H1 (cell line): ENCODE results near the gene EPS8L1. TPM values are rescaled to one million over a fixed set of nuclear protein-coding genes. Genes with fewer than 3 reads are reported as not detected.
"Not testable (repeated sequence)": the region's sequence is repeated elsewhere in the genome, so short reads cannot be mapped to it uniquely, and the experiment has no call there.

Source experiments
- CTCF ChIA-PET: fragments of 300-600 bp; sonication (Branson Sonifier 250); formaldehyde crosslinking; loops from one replicate; lab custom pipeline; 2021; ENCODE audit not compliant: partially characterized antibody; lab: Charles Lee
- POLR2A ChIA-PET: fragments of 300-600 bp; sonication (Branson Sonifier 250); formaldehyde crosslinking; loops from one replicate; lab custom pipeline; 2021; ENCODE audit warnings: inconsistent platforms; ENCODE audit not compliant: partially characterized antibody; lab: Charles Lee
- DNase-seq, 2 experiments: peaks; one replicate each; pipeline versions ENCODE4 v3.0.0 to v3.0.0-alpha.2; 2010 to 2022; ENCODE audit warnings: low spot score in 2 of 2, low read depth in 1 of 2, mixed read lengths in 1 of 2
- FAIRE-seq: peaks from 2 replicates; lab custom pipeline; 2011; peaks lifted over from hg19 to GRCh38; lab: Jason Lieb, UNC
- H2AFZ ChIP-seq: 2 replicates; pipeline ENCODE4 v1.8.1; 2012; ENCODE audit warnings: low read length, inconsistent platforms
- H2AK5ac ChIP-seq: 2 replicates; pipeline ENCODE4 v1.6.1; 2013; ENCODE audit warnings: low read depth, low read length
- H2BK120ac ChIP-seq: replicated peaks from 2 replicates; pipeline ENCODE3; 2013; ENCODE audit warnings: low read depth, low read length, inconsistent platforms
- H2BK12ac ChIP-seq: 2 replicates; pipeline ENCODE4 v1.6.1; 2013; ENCODE audit warnings: low read depth, low read length
- H2BK15ac ChIP-seq: 2 replicates; pipeline ENCODE4 v1.6.1; 2013; ENCODE audit warnings: low read length
- H2BK20ac ChIP-seq: 2 replicates; pipeline ENCODE4 v1.6.1; 2013; ENCODE audit warnings: low read length
- H2BK5ac ChIP-seq: 2 replicates; pipeline ENCODE4 v1.6.1; 2013; ENCODE audit warnings: low read depth, low read length
- H3K14ac ChIP-seq: 2 replicates; pipeline ENCODE4 v1.6.1; 2013; ENCODE audit warnings: inconsistent platforms; ENCODE audit not compliant: insufficient read length
- H3K18ac ChIP-seq: 2 replicates; pipeline ENCODE4 v1.6.1; 2013; ENCODE audit warnings: low read length; ENCODE audit errors: extremely low read depth
- H3K23ac ChIP-seq: 2 replicates; pipeline ENCODE4 v1.6.1; 2013; ENCODE audit warnings: inconsistent platforms; ENCODE audit not compliant: insufficient read length
- H3K23me2 ChIP-seq: 2 replicates; pipeline ENCODE4 v1.6.1; 2013; ENCODE audit warnings: low read depth, low read length
- H3K27ac ChIP-seq: 2 replicates; pipeline ENCODE4 v1.6.1; 2011; ENCODE audit warnings: low read depth, low read length, inconsistent platforms
- H3K27me3 ChIP-seq, 4 experiments: replicated peaks in 1 of 4; 1 replicate in 1 of 4; 2 replicates in 3 of 4; pipeline versions ENCODE4 v1.6.1 to v1.8.1; 2011 to 2013; ENCODE audit warnings: low read length in 3 of 4, mild to moderate bottlenecking in 3 of 4, inconsistent platforms in 2 of 4, mixed read lengths in 2 of 4, moderate library complexity in 1 of 4; ENCODE audit not compliant: control insufficient read depth in 3 of 4, insufficient read depth in 3 of 4; ENCODE audit errors: extremely low read depth in 1 of 4
- H3K36me3 ChIP-seq, 4 experiments: 2 replicates each; pipeline versions ENCODE4 v1.6.1 to v1.8.1; 2011 to 2013; ENCODE audit warnings: mild to moderate bottlenecking in 4 of 4, low read length in 3 of 4, moderate library complexity in 2 of 4, control low read depth in 1 of 4, inconsistent platforms in 1 of 4; ENCODE audit not compliant: insufficient read depth in 4 of 4, control insufficient read depth in 2 of 4
- H3K4ac ChIP-seq: replicated peaks from 2 replicates; pipeline ENCODE3; 2013; ENCODE audit warnings: low read length, low read depth, mixed read lengths, inconsistent platforms; ENCODE audit not compliant: insufficient read length
- H3K4me1 ChIP-seq, 4 experiments: replicated peaks in 1 of 4; 1 replicate in 1 of 4; 2 replicates in 3 of 4; pipeline versions ENCODE4 v1.6.1 to v1.8.1; 2011 to 2013; ENCODE audit warnings: low read length in 3 of 4, inconsistent platforms in 2 of 4, mixed read lengths in 1 of 4; ENCODE audit not compliant: insufficient read depth in 4 of 4, control insufficient read depth in 3 of 4
- H3K4me2 ChIP-seq, 2 experiments: 2 replicates each; pipeline versions ENCODE4 v1.6.1 to v1.8.1; 2011 to 2013; ENCODE audit warnings: low read depth in 2 of 2, low read length in 2 of 2, control low read depth in 1 of 2, inconsistent platforms in 1 of 2, mild to moderate bottlenecking in 1 of 2; ENCODE audit not compliant: insufficient read depth in 1 of 2
- H3K4me3 ChIP-seq, 4 experiments: fragments of 200-600, 300-600 bp in 1 of 4; sonication (generic), shearing (Covaris generic), sonication (Bioruptor Twin) in 1 of 4; 2 replicates each; pipeline versions ENCODE4 v1.5.1 to v1.8.1; 2011 to 2016; ENCODE audit warnings: low read length in 4 of 4, low read depth in 3 of 4, control low read depth in 2 of 4, inconsistent platforms in 2 of 4, mild to moderate bottlenecking in 2 of 4, mixed read lengths in 1 of 4, moderate library complexity in 1 of 4; ENCODE audit not compliant: insufficient read depth in 2 of 4; ENCODE audit errors: extremely low read depth in 1 of 4
- H3K56ac ChIP-seq: replicated peaks from 2 replicates; pipeline ENCODE3; 2013; ENCODE audit warnings: low read depth, mild to moderate bottlenecking, mixed read lengths, low read length, inconsistent platforms; ENCODE audit not compliant: insufficient read length
- H3K79me1 ChIP-seq: 2 replicates; pipeline ENCODE4 v1.6.1; 2013; ENCODE audit warnings: low read depth, low read length, control low read depth
- H3K79me2 ChIP-seq, 2 experiments: 2 replicates each; pipeline versions ENCODE4 v1.6.1 to v1.8.1; 2012 to 2013; ENCODE audit warnings: low read length in 2 of 2, mild to moderate bottlenecking in 2 of 2, inconsistent platforms in 1 of 2; ENCODE audit not compliant: insufficient read depth in 2 of 2, control insufficient read depth in 1 of 2
- H3K9ac ChIP-seq, 4 experiments: replicated peaks in 1 of 4; 1 replicate in 1 of 4; 2 replicates in 3 of 4; pipeline versions ENCODE4 v1.6.1 to v1.8.1; 2011 to 2013; ENCODE audit warnings: low read depth in 3 of 4, low read length in 3 of 4, control low read depth in 2 of 4, mild to moderate bottlenecking in 2 of 4, moderate library complexity in 2 of 4, inconsistent platforms in 1 of 4; ENCODE audit errors: extremely low read depth in 1 of 4
- H3K9me3 ChIP-seq, 2 experiments: 2 replicates each; pipeline versions ENCODE4 v1.6.1 to v1.8.1; 2012 to 2013; ENCODE audit warnings: mild to moderate bottlenecking in 2 of 2, moderate library complexity in 2 of 2, control low read depth in 1 of 2, inconsistent platforms in 1 of 2, low read depth in 1 of 2, low read length in 1 of 2, mixed read lengths in 1 of 2; ENCODE audit not compliant: insufficient read depth in 2 of 2
- H4K20me1 ChIP-seq, 2 experiments: replicated peaks in 1 of 2; 2 replicates each; pipeline versions ENCODE3 to v1.8.1; 2011 to 2013; ENCODE audit warnings: inconsistent platforms in 2 of 2, low read length in 2 of 2, mild to moderate bottlenecking in 1 of 2; ENCODE audit not compliant: insufficient read depth in 2 of 2, control insufficient read depth in 1 of 2
- H4K5ac ChIP-seq: 2 replicates; pipeline ENCODE4 v1.6.1; 2013; ENCODE audit warnings: low read length, low read depth, mixed read lengths, inconsistent platforms; ENCODE audit not compliant: insufficient read length
- H4K8ac ChIP-seq: 2 replicates; pipeline ENCODE4 v1.8.0; 2013; ENCODE audit warnings: mild to moderate bottlenecking, moderate library complexity, low read length, inconsistent platforms; ENCODE audit not compliant: insufficient read depth; ENCODE audit errors: extremely low read depth
- H4K91ac ChIP-seq: replicated peaks from 2 replicates; pipeline ENCODE3; 2013; ENCODE audit warnings: low read length, mixed read lengths, inconsistent platforms; ENCODE audit not compliant: insufficient read length
- WGBS, 2 experiments: shearing (Covaris generic) in 1 of 2; methylation state at CpG; one replicate each; pipeline versions ENCODE4 v1.1.6 to v1.1.7; 2013 to 2015; ENCODE audit warnings: low lambda C conversion rate in 2 of 2, mixed read lengths in 2 of 2, inconsistent platforms in 1 of 2, low coverage in 1 of 2, missing lambda C conversion rate in 1 of 2; ENCODE audit not compliant: insufficient replicate concordance in 2 of 2, insufficient coverage in 1 of 2, insufficient read length in 1 of 2; ENCODE audit errors: extremely low coverage in 1 of 2, missing lambda C conversion rate in 1 of 2; 5-methylcytosine and 5-hydroxymethylcytosine counted together
- polyA plus RNA-seq, 7 experiments: library from polyadenylated mRNA; depleted of rRNA in 3 of 7; stranded (reverse) in 5 of 7; unstranded in 2 of 7; fragments of >200 nt in 5 of 7; fragments of 200-250 nt in 2 of 7; gene quantifications; 1 replicate in 5 of 7; 2 replicates in 1 of 7; 4 replicates in 1 of 7; pipeline versions ENCODE4 v1.2.1 to v1.2.3, GENCODE V29; 2011 to 2013; ENCODE audit warnings: missing spikeins in 2 of 7, mixed read lengths in 2 of 7
- total RNA-seq: library from RNA; stranded (reverse); fragmentation: NEBNext Ultra II Directional; extraction: Animal tissue kit (Norgen Biotek cat#: 25700); gene quantifications from 2 replicates; pipeline ENCODE4 v1.2.1, GENCODE V29; 2021

EPS8L1 gene
- total and polyA plus RNA-seq, 2 of the 8 experiments (the other 6 are each of a cell fraction or from before 2014, with no cell fraction given): 19.8 to 30.2 TPM

DNA sequence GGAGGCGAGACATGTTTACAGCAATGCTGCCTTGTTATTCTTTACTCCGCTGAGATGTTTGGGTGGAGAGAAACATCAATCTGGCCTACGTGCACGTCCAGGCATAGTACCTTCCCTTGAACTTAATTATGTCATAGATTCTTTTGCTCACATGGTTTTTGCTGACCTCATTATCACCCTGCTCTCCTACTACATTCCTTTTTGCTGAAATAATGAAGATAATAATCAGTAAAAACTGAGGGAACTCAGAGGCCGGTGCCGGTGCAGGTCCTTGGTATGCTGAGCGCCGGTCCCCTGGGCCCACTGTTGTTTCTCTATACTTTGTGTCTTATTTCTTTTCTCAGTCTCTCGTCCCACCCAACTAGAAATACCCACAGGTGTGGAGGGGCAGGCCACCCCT, 15.4 kb upstream of the EPS8L1 start:
- H3K23me2 ChIP-seq, H4K91ac ChIP-seq, H2BK15ac ChIP-seq, DNase-seq, H3K79me1 ChIP-seq, H3K27ac ChIP-seq, H4K8ac ChIP-seq, H2AFZ ChIP-seq, H3K4me1 ChIP-seq, H2BK12ac ChIP-seq, H2BK120ac ChIP-seq, H3K56ac ChIP-seq, H3K4me2 ChIP-seq, H3K14ac ChIP-seq, H3K4ac ChIP-seq, H3K18ac ChIP-seq, H3K79me2 ChIP-seq, H2BK20ac ChIP-seq, H2BK5ac ChIP-seq, H3K4me3 ChIP-seq, H2AK5ac ChIP-seq, H3K9ac ChIP-seq, H3K23ac ChIP-seq, FAIRE-seq, H4K5ac ChIP-seq, H3K9me3 ChIP-seq: not testable (repeated sequence)
- Histone ChIP-seq H3K36me3 (peaks cover 3 to 31% (median 15%) of the 10 kb centered on the region in 4 experiments; a peak in 6 of 8 replicates), H3K27me3 (peaks cover 0 to 12% (median 7%) of the 10 kb centered on the region in 4 experiments; a peak in 5 of 7 replicates), H4K20me1 (peaks cover 0 to 11% of the 10 kb centered on the region in 2 experiments)
- CTCF ChIA-PET: interaction anchor here (1.3 kb wide), 1 partner anchor 81 kb away, joined by 3 read pairs; no protein-coding TSS in a partner anchor
- POLR2A ChIA-PET: interaction anchor here (1.0 to 3.0 kb wide), 3 partner anchors 13 to 63 kb away, joined by 3 to 10 read pairs (median 3); no protein-coding TSS in a partner anchor
- 95% methylated on average over 9 of the region's 9 CpGs; no CpG with 5 or more reads in 1 of the 2 experiments for WGBS, 2 experiments
